OCI-LY1 (cell line): ENCODE results near the gene MAP2K1.
"Not testable (repeated sequence)": the region's sequence is repeated elsewhere in the genome, so short reads cannot be mapped to it uniquely, and the experiment has no call there.

Source experiments
- EZH2 ChIP-seq: fragments of 200-600 bp; sonication (generic), shearing (Covaris generic); IDR thresholded peaks from 2 replicates; pipeline ENCODE4 v1.8.0; 2017; ENCODE audit warnings: borderline replicate concordance, mixed run types, mild to moderate bottlenecking, antibody characterized with exemption, low read length, moderate library complexity, mixed read lengths
- TF ChIP-seq, protein P1 (sequence below): fragments of 200-600 bp; sonication (generic), shearing (Covaris generic); IDR thresholded peaks from 2 replicates; pipeline ENCODE4 v1.5.1; 2017; ENCODE audit warnings: mild to moderate bottlenecking, antibody characterized with exemption, low read length, moderate library complexity, mixed read lengths

DNA sequence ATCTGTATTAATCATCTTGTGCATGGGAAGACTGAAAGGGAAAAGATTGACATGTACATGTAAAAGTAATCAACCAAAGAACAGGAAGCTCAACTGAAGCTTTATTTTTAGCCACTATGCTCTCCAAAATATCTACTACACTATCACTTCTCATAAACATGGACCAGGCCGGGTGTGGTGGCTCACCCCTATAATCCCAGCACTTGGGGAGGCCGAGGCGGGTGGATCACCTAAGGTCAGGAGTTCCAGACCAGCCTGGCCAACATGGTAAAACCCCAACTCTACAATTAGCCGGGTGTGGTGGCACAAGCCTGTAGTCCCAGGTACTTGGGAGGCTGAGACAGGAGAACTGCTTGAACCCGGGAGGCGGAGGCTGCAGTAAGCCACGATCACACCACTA, 113.6 kb downstream of the MAP2K1 start:
- TF ChIP-seq, protein P1, sequence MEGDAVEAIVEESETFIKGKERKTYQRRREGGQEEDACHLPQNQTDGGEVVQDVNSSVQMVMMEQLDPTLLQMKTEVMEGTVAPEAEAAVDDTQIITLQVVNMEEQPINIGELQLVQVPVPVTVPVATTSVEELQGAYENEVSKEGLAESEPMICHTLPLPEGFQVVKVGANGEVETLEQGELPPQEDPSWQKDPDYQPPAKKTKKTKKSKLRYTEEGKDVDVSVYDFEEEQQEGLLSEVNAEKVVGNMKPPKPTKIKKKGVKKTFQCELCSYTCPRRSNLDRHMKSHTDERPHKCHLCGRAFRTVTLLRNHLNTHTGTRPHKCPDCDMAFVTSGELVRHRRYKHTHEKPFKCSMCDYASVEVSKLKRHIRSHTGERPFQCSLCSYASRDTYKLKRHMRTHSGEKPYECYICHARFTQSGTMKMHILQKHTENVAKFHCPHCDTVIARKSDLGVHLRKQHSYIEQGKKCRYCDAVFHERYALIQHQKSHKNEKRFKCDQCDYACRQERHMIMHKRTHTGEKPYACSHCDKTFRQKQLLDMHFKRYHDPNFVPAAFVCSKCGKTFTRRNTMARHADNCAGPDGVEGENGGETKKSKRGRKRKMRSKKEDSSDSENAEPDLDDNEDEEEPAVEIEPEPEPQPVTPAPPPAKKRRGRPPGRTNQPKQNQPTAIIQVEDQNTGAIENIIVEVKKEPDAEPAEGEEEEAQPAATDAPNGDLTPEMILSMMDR, result not testable (repeated sequence)
- not testable (repeated sequence) for TF ChIP-seq EZH2
